NCI-H510A treated with DMSO at 0.1 percent for 48 hours (cell line): ENCODE measurements around the gene CUZD1.

ENCODE experiments used
- DNase-seq: peaks from one replicate; lab custom pipeline; 2025; lab: John Stamatoyannopoulos, UW

Gene CUZD1

GRCh38 chr10:122815458-122815857 lies 30.2 kb downstream of the CUZD1 start:
- no peak for DNase-seq

- peak; percentile 10 for DNase-seq
Observed at GRCh38 chr10:122814493-122814892, 31.2 kb downstream of the CUZD1 start.

- no peak for DNase-seq
Observed at GRCh38 chr10:122812751-122813150, 32.9 kb downstream of the CUZD1 start.

GRCh38 chr10:122802282-122802681 lies 43.4 kb downstream of the CUZD1 start:
- no peak for DNase-seq

- DNase-seq: no peak
Observed at GRCh38 chr10:122798704-122799231, 46.9 kb downstream of the CUZD1 start.

GRCh38 chr10:122796796-122797195 lies 48.9 kb downstream of the CUZD1 start:
- no peak for DNase-seq

- DNase-seq: no peak
Observed at GRCh38 chr10:122795924-122796323, 49.7 kb downstream of the CUZD1 start.

- no peak for DNase-seq
Observed at GRCh38 chr10:122786269-122786668, 59.4 kb downstream of the CUZD1 start.

- DNase-seq: no peak
Observed at GRCh38 chr10:122782911-122783310, 62.7 kb downstream of the CUZD1 start.
